Hepatocyte (in vitro differentiated cells): ENCODE results near the gene MRPL36.

Source experiments
- CTCF ChIP-seq: fragments of 200-600 bp; sonication (generic); IDR thresholded peaks from 2 replicates; pipeline ENCODE4 v1.5.1; 2016; ENCODE audit warnings: antibody characterized with exemption, mild to moderate bottlenecking; ENCODE audit not compliant: poor library complexity
- EZH2 ChIP-seq: fragments of 200-600 bp; sonication (generic); IDR thresholded peaks from 2 replicates; pipeline ENCODE4 v1.6.1; 2016; ENCODE audit warnings: antibody characterized with exemption, mild to moderate bottlenecking, borderline replicate concordance
- EZH2phosphoT487 ChIP-seq: fragments of 200-600 bp; sonication (generic); IDR thresholded peaks from one replicate; pipeline ENCODE4 v1.6.1; 2018; ENCODE audit warnings: antibody characterized with exemption, mild to moderate bottlenecking, low read depth, moderate library complexity; ENCODE audit not compliant: unreplicated experiment, severe bottlenecking

GRCh38 chr5:1763548-1763911 lies 36.1 kb downstream of the MRPL36 start:
- TF ChIP-seq EZH2phosphoT487, result no peak
- TF ChIP-seq CTCF, result peak; percentile 58
- no peak for TF ChIP-seq EZH2
